HEK293T (cell line): ENCODE measurements around the gene KRT33B.

Experiments used
- CTCF ChIA-PET: fragments of 350-600 bp; formaldehyde crosslinking; extraction: SDS; loops from one replicate; lab custom pipeline; 2021; ENCODE audit warnings: antibody characterized with exemption, inconsistent platforms; lab: Yijun Ruan, JAX
- POLR2A ChIA-PET: fragments of 350-600 bp; formaldehyde crosslinking; extraction: SDS; loops from one replicate; lab custom pipeline; 2020; ENCODE audit warnings: antibody characterized with exemption, inconsistent platforms; lab: Yijun Ruan, JAX
- DNase-seq: peaks from one replicate; pipeline ENCODE4 v3.0.0; 2012; ENCODE audit warnings: mixed read lengths; ENCODE audit errors: extremely low spot score
- ARNT ChIP-seq: fragments of 450-650 bp; IDR thresholded peaks from 2 replicates; pipeline ENCODE4 v1.6.1; 2017; ENCODE audit warnings: mild to moderate bottlenecking
- BHLHE40 ChIP-seq: fragments of 450-650 bp; IDR thresholded peaks from 2 replicates; pipeline ENCODE4 v1.6.1; 2016; ENCODE audit warnings: mild to moderate bottlenecking, moderate library complexity, borderline replicate concordance
- CTBP1 ChIP-seq: fragments of 450-650 bp; IDR thresholded peaks from 2 replicates; pipeline ENCODE4 v1.6.1; 2016; ENCODE audit warnings: borderline replicate concordance
- ELF4 ChIP-seq: fragments of 450-650 bp; IDR thresholded peaks from 2 replicates; pipeline ENCODE4 v1.6.1; 2017; ENCODE audit warnings: antibody characterized with exemption
- FOXA1 ChIP-seq: fragments of 450-650 bp; IDR thresholded peaks from 2 replicates; pipeline ENCODE4 v1.6.1; 2016; ENCODE audit warnings: mild to moderate bottlenecking
- FOXK2 ChIP-seq: fragments of 450-650 bp; IDR thresholded peaks from 2 replicates; pipeline ENCODE4 v1.6.1; 2016; ENCODE audit warnings: mild to moderate bottlenecking
- FOXM1 ChIP-seq: fragments of 450-650 bp; IDR thresholded peaks from 2 replicates; pipeline ENCODE4 v1.6.1; 2017; ENCODE audit warnings: mild to moderate bottlenecking, borderline replicate concordance
- HDGF ChIP-seq: fragments of 450-650 bp; IDR thresholded peaks from 2 replicates; pipeline ENCODE4 v1.6.1; 2017; ENCODE audit warnings: antibody characterized with exemption, borderline replicate concordance
- L3MBTL2 ChIP-seq: fragments of 450-650 bp; conservative IDR thresholded peaks from 2 replicates; pipeline ENCODE4 v1.6.1; 2016; ENCODE audit warnings: mild to moderate bottlenecking
- LEF1 ChIP-seq: fragments of 450-650 bp; IDR thresholded peaks from 2 replicates; pipeline ENCODE4 v1.6.1; 2017; ENCODE audit warnings: mild to moderate bottlenecking, borderline replicate concordance
- NFRKB ChIP-seq: fragments of 450-650 bp; IDR thresholded peaks from 2 replicates; pipeline ENCODE4 v1.6.1; 2016; ENCODE audit warnings: mild to moderate bottlenecking, moderate library complexity
- SP1 ChIP-seq: fragments of 450-650 bp; IDR thresholded peaks from 2 replicates; pipeline ENCODE4 v1.6.1; 2017
- SUZ12 ChIP-seq: fragments of 450-650 bp; IDR thresholded peaks from 2 replicates; pipeline ENCODE4 v1.6.1; 2016; ENCODE audit warnings: mild to moderate bottlenecking
- TARDBP ChIP-seq: fragments of 450-650 bp; IDR thresholded peaks from 2 replicates; pipeline ENCODE4 v1.6.1; 2016
- ZNF384 ChIP-seq: fragments of 450-650 bp; IDR thresholded peaks from 2 replicates; pipeline ENCODE4 v1.6.1; 2016
- TF ChIP-seq, protein P1 (sequence below): fragments of 450-650 bp; IDR thresholded peaks from 2 replicates; pipeline ENCODE4 v1.6.1; 2016

The KRT33B gene

DNA sequence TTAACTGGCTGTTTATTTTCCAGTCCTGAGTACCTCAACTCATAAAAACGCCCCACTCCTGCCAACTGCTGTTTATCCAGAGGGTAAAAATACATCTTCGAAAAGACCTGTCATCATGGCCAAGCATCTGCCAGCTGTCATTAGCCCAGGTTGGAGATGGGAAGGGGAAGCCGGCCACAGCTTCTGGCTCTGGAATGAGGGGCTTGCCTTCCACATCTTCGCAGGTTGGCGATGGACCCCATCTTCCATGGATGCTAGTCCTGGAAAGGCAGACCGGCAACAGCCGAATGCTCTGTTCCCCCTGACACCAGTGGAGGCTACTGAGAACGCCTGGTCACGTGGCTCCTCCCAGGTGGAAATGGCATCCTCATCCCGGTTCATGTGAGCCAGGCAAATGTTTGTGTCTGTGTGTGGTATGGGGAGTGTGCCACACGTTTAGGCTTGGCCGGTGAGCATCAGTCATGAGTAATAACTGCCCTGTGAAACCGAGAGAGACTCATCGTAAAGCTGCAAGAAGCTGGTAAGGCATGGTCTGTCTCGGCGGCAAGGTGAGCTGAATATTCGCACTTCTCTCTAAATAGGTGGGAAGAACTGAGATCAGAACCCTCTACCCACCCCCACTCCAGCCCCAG lies 53.7 kb downstream of the KRT33B start:
- DNase-seq, result no peak
- ChIA-PET CTCF (no interaction called here), POLR2A (no interaction called here)
- no peak for TF ChIP-seq FOXK2
- TF ChIP-seq, protein P1, sequence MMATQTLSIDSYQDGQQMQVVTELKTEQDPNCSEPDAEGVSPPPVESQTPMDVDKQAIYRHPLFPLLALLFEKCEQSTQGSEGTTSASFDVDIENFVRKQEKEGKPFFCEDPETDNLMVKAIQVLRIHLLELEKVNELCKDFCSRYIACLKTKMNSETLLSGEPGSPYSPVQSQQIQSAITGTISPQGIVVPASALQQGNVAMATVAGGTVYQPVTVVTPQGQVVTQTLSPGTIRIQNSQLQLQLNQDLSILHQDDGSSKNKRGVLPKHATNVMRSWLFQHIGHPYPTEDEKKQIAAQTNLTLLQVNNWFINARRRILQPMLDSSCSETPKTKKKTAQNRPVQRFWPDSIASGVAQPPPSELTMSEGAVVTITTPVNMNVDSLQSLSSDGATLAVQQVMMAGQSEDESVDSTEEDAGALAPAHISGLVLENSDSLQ, result no peak
- no peak for TF ChIP-seq ARNT
- no peak for TF ChIP-seq FOXA1

DNA sequence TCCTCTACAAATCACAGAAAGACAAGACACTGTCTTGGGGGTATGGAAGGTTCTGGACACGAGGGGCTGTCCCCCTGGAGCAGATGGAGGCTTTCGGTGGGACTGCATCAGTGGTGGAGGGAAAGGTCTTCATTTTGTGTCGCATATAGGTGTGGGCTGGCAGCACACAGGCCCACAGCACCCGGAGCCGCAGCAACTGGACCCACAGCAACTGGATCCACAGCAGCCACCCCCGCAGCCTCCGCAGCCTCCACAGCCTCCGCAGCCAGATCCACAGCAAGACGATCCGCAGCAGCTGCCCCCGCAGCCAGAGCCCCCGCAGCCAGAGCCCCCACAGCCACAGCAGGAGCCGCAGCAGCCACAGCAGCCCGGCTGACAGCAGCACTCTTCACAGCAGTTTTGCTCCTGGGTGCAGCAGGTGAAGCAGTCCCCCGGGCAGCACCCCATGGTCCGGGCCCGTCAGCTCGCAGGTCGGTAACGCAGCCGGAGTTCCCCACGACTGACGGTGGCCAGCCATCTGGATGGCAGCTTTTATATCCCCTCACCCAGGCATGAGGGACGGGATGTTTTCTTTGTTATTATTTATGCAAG lies 54.3 kb downstream of the KRT33B start, which contains the start of gene KRTAP17-1:
Gene KRTAP17-1, minus strand, starts transcription at position 507 of the 591 bp plus-strand sequence. Its CDS starts 60 bp downstream, at position 447.
- ChIA-PET CTCF (no interaction called here), POLR2A (no interaction called here)
- no peak for TF ChIP-seq ZNF384
- TF ChIP-seq ELF4, result no peak
- TF ChIP-seq LEF1, result no peak
- no peak for TF ChIP-seq TARDBP
- no peak for TF ChIP-seq L3MBTL2
- TF ChIP-seq FOXK2, result no peak
- TF ChIP-seq SUZ12, result no peak
- TF ChIP-seq FOXA1, result no peak
- no peak for TF ChIP-seq BHLHE40
- TF ChIP-seq FOXM1, result no peak
- no peak for TF ChIP-seq CTBP1
- TF ChIP-seq HDGF, result no peak
- TF ChIP-seq, protein P1, result no peak
- no peak for TF ChIP-seq NFRKB
- TF ChIP-seq ARNT, result no peak
- TF ChIP-seq SP1, result no peak
- no peak for DNase-seq
